IPS-18c (cell line): ENCODE measurements around the gene SLC26A6.
A peak's percentile ranks its signal among the peaks of the same experiment; 100 is the strongest.

Source experiments
- H3K4me3 ChIP-seq: 2 replicates; pipeline ENCODE4 v1.7.0; 2013; ENCODE audit warnings: low read depth, mild to moderate bottlenecking, low read length, moderate library complexity; ENCODE audit not compliant: insufficient read depth
- H3K9me3 ChIP-seq: one replicate; pipeline ENCODE4 v1.6.1; 2013; ENCODE audit warnings: mild to moderate bottlenecking, low read length, moderate library complexity; ENCODE audit not compliant: control insufficient read depth, insufficient read depth

Gene SLC26A6

DNA sequence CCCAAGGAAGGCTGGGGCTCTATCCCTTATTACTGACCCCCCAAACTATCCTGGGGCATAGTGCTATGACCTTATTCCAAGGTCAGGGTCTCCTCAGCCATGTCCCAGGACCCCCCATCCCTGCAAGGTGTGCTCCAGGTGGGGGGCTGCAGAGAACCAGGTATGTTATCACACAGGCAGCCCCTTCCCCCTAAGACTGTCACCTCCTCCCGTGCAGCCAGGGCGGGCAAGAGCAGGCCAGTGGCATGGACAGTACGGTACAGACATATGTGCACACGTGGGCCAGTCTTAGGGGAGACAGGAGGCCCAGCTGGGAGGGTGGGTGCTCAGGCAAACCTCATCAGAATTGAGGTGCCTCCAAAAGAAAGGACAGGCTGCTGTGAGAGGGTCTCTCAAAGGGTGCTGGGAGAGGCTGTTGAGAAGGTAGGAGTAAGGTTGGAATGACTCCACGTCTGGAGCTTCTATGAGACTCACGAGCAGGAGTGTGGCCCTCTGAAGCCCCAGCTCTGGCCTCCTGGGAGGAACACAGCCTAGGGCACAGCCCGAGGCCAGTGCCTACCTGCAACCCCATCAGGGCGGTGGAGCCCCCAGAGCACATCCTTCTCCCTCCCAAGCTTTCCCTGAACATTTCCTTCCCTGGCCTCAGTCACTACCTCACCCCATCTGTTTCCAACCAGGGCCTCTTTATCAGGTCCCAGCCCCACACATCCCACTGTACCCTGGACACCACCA, 38.4 kb downstream of the SLC26A6 start:
- Histone ChIP-seq H3K9me3 (peaks cover 4% of the 10 kb centered on the region), H3K4me3 (0 out of 2 replicates have a peak overlapping the region, but pooled peaks have one; percentile 28)

DNA sequence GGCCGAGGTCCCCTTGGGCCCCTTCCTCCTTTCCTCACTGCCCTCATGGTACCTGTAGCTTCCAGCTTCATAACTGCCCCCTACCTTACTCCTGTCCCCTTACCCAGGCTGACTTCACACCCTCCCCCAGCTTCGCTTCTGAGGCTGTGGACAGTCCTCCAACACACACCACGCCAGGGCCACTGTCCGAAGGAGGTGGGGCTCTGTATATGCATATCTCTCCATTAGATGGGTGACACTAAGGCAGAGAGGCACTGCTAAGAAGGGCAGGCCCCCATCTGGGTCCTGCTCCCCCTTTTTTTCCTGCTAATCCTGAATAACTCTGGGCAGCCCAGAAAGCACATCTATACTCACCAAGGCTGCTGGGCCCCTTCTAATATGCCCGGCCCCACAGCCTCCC, 39.1 kb downstream of the SLC26A6 start:
- H3K9me3 ChIP-seq: peaks cover 4% of the 10 kb centered on the region
- H3K4me3 ChIP-seq: 0 out of 2 replicates have a peak overlapping the region, but pooled peaks have one; percentile 28

DNA sequence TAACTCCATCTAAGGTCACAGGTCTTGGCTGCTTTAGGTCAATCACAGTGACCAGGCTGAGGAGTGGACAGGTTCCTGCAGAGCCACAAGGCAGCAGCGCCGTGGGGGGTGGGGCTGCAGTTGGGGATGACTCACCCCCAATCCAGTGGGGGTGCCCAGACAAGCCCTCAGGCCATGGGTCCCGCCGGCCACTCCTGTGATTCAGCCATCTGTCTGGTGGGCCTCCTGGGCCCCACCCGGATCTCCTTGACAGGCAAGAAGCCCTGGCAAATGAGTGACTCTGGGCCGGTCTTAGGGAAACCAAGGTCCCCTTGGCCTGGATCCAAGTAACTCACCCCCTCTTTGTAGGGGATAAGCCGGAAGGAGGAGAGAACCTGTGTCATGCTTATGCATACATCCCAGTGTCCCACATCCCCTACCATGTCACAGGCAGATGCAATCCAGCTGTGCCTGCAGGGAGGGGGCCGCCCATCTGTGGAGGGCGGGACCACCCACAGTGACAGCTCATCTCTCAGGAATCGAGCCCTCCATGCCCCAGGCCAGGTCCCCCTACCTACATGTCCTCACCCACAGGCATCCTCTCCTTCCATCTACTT, 39.6 kb downstream of the SLC26A6 start:
- no peak overlapping the region for H3K4me3 ChIP-seq

DNA sequence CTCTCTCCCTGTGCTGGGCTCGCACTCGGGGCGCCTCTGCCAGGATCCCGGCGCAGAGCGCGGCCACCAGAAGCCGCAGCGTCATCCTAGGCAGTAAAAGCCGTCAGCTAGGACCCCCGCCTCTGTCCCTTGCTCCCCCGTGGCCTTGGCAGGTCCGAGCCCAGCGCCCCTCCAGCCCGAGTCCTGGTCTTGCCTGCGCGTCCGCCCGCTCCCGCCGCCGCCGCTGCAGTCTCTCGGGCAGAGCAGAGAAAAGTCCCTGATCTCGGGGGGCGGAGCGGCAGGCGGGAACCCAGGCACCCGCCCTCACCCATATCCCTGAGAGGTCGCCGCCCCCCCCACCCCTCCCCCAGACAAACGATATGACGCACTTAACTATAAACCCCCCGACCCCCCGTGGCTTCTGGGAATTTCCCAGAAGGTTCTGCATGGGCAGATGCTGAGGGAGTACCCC, 40.2 kb downstream of the SLC26A6 start, which contains the start of gene COL7A1:
Gene COL7A1 (minus strand): TSS at position 255 of the 451 bp plus-strand sequence. CDS start 170 bp downstream, at position 85.
- Histone ChIP-seq H3K4me3 (peak within 1 kb of the TSS; percentile 64), H3K9me3 (peaks cover 2% of the 10 kb centered on the region)

More for the DNA sequence above, 39.6 kb downstream of the SLC26A6 start:
- peaks cover 2% of the 10 kb centered on the region for H3K9me3 ChIP-seq

DNA sequence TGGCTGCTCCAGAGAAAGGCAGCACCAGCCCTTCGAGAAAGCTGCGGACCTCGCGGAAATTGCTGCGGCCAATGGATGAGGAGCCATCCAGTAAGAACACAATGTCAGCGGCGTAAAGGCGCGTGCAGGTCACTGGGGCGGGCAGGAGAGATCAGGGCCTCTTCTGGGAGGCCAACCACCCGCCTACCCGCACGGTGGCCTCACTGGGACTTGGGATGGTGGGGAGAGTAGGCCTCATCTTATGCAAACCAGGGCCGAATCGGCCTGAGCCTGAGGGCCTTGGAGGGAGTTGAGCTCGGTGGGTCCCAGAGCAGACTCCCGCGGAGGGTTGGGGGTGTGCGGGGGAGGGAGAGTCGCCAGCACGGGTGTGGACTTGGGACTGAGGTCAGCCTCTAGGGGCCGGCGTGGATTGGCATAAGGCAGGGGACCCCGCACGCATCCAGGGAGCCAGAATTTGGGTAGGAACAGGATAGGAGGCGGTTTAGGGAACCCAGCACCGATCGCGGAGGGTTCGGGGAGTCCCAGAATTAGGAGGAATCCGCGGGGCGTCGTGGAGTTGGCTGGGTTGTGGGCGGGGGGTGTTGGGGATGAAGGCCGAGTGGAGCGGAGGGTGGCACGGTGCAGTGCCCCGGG, 40.7 kb downstream of the SLC26A6 start:
- peak overlapping the region; percentile 64 for H3K4me3 ChIP-seq
- H3K9me3 ChIP-seq: peaks cover 2% of the 10 kb centered on the region

DNA sequence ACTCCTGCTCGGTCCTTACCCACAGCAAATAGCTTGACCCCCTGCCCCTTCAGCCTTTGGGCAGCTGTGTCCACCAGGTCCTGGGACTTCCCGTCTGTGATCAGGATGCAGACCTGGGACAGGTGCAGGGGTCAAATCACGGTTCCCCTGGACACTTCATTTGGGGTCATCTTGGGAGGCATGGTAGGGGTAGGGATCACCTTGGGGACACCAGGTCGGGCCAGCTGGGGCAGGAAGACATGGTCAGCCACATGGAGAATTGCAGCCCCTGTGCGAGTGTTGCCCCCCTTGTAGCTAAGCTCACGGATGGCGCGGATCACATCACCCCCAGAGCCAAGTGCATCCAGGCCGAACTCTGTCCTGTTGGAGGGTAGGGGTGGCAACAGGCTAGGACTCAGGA, 41.9 kb downstream of the SLC26A6 start:
- no peak overlapping the region for H3K4me3 ChIP-seq
- H3K9me3 ChIP-seq: peaks cover 2% of the 10 kb centered on the region

DNA sequence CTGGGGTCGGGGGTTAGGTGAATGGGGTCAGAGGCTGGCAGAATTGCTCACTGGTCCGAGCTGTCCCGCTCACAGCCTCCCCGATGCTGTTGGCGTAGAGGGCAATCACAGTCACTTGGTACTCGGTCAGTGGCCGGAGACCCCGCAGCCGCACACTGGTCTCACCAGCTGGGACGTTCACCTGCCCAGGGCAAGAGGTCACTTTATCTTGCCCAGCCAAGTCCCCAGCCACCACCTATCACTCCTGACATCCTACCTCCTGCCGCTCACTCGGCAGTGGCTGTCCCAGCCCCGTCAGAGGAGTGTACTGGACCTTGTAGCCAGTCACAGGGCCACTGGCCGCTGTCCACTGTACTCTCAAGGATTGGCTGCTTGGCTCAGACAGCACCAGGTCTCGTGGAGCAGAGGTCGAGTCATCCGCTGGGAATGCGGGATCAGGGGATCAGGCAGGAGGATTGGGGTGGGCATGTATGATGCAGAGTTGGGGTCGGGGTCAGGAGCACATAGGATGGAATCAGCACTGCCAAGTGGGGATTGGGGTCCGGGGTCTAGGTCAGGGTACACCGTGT, 42.7 kb downstream of the SLC26A6 start:
- no peak overlapping the region for H3K4me3 ChIP-seq
- H3K9me3 ChIP-seq: peaks cover 2% of the 10 kb centered on the region

DNA sequence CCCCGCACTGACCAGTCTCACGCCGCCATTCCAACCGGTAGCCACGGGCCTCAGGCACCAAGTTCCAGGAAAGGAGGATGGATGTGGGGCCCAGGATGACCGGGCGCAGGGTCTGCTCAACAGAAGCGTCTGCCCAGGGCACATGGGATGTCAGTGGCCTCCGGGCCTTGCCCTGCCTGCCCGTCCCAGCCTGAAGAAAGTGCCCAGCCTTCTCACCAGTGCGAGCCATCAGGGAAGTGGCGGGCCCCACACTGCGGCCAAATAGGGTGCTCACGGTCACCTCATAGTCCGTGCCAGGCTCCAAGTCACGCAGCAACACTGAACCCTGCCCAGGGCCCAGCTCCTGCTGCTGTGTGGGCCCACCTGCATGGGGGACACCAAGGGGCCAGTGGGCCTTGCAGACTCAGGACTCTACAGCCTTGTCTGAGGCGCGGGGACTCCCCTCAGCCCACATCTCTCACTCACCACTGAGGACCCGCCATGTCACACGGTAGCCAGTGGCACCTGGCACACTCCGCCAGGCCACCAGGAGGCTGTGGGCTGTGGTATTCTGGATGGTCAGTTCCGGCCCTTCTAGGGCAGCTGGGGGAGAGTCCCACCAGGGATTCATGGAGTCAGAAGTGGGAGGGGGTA, 43.3 kb downstream of the SLC26A6 start:
- H3K4me3 ChIP-seq: no peak overlapping the region
- H3K9me3 ChIP-seq: peaks cover 2% of the 10 kb centered on the region

DNA sequence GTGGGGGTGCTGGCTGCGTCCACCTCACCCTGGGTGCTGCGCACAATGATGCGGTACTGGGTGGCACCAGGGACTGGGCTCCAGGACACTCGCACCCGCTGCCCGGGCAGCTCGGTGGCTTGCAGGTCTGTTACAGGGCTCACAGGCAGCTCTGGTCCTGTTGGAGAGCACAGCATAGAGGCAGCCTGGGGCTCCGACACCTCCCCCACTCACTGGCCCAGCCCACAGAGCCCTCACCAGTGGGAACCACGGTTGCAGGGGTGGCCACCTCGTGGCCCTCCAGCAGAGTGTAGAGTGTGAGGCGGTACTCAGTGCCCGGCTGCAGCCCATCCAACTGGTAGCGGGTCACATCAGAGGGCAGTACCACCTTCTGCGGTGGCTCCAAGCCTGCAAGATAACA, 43.8 kb downstream of the SLC26A6 start:
- Histone ChIP-seq H3K4me3 (no peak overlapping the region), H3K9me3 (peaks cover 2% of the 10 kb centered on the region)

DNA sequence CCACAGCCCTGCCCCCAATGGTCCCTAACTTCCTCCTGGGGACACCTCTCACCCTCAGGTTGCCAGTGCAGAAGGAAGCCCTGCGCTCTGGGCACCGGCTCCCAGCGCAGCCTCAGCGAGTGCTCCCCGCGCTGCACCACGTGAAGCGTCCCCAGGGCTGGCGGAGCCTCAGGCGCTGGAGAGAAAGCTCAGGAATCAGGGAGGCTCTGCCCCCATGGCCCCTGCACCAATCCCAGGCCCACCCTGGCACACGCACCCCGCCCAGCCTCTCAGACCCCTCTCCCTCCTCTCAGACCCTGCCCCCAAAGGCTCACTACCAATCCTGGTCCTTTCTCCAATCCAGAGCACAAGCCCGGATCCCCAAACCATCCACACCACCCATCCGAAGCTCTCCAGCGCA, 47.0 kb downstream of the SLC26A6 start:
- Histone ChIP-seq H3K9me3 (peaks cover 2% of the 10 kb centered on the region), H3K4me3 (no peak overlapping the region)

DNA sequence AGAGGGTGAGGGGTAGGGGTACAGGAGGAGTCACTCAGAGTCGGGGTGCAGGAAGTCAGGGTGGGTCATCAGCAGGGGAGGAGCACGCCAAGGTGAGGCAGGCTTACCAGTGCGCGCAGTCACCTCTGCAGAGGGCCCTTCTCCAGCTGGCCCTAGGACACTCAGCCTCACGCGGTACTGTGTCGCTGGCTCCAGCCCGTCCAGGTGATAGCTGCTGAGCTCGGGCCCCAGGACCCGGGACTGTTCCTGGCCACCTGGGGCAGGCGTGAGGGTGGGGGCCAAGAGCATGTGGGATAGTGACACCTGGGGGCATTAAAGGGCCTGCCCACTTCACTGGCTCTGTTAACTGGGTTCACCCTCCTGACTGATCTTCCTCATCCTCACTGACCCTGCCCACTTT, 47.6 kb downstream of the SLC26A6 start:
- Histone ChIP-seq H3K9me3 (peaks cover 2% of the 10 kb centered on the region), H3K4me3 (no peak overlapping the region)

DNA sequence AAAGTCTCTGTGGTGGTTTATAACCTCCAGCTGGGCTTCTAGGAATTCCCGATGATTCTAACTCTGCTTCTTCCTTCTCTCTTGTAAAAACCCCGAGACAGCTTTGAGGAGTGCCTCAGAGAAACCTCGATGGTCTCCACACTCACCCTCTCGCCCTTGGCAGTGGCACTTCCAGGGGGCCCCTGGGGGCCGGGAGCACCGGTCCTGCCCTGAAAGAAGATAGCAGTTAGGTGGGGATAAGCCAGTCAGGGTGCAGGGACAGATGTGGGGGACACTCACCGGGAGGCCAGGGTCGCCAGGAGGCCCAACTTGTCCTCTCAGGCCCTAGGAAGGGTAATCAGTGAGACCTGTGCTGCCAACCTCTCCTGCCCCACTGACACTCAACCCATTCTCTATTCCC, 49.9 kb downstream of the SLC26A6 start:
- Histone ChIP-seq H3K4me3 (no peak overlapping the region), H3K9me3 (no peaks in the 10 kb centered on the region)

DNA sequence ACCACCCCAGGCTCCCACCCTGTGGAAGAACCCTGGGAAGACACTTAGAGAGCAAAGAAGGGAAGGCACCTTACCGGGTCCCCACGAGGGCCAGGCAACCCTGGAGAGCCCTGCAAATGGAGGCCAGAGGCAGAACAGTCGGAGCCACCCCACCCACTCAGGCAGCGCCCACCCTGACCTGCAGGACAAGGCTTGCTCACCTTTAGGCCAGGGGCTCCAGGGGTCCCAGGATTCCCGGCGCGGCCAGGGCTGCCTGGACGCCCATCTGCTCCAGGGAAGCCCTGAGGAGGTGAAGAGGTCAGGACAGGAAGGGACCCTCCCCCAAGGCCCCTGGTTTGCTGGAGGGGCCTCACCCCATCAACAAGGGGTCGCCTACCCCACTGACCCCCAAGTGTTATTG, 50.4 kb downstream of the SLC26A6 start:
- H3K9me3 ChIP-seq: no peaks in the 10 kb centered on the region
- H3K4me3 ChIP-seq: no peak overlapping the region

DNA sequence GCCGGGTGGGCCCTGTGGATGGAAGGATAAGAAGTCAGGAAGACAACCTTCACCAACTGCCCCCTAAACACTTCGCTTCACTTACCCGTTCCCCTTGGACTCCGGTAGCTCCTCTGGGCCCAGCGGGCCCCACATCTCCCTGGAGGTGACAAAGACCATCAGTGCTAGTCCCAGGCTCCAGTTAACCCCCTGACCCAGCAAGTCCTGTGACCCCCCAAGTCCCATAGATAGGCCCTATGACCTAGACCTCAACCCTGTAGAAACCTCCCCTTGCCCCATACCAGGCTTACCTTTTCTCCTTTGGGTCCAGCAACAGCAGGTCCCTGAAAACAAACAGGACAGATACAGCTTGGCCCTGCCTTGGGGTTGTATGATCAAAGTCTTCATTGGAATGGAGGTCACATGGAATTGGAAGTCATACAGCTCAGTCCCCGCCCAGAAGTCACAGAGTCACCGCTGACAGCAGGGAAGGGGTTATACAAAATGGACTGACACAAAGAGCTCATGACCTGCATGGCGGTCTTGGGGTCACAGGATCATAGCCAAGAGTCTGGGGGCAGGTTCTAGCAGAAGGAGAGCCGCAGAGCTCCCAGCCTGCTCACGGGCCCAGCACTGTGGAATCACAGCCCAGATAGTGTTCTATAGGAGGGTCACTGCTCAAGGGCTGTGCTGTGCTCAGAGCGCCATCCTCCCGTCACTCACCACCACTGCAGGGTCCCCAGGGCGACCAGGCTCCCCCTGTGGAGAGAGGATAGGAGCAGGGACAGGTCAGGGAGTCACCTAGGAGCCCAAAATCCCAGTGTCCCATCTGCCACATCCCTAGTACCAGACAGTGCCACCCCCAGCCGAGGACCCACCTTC, 53.4 kb downstream of the SLC26A6 start:
- no peak overlapping the region for H3K4me3 ChIP-seq
- H3K9me3 ChIP-seq: no peaks in the 10 kb centered on the region

DNA sequence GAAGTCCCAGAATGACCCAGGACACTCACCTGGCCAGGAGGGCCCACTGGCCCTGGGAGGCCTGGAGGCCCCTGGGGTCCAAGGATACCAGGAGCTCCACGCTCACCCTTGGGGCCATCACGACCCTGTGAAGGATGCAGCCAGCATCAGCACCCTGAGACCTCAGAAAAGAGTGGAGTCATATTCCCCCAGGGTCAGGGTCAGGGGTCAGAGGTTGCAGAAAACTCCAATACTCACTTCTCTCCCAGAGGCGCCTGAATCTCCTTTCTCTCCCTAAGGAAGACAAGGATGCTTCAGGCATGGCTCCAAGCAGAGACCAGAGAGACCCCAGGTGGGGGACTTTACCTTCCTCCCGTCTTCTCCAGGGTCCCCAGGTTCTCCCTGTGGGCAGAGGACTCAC, 58.6 kb downstream of the SLC26A6 start:
- Histone ChIP-seq H3K4me3 (no peak overlapping the region), H3K9me3 (no peaks in the 10 kb centered on the region)
